Panc1 (cell line): ENCODE results near the gene ATXN1. TPM values are rescaled to one million over a fixed set of nuclear protein-coding genes. Genes with fewer than 3 reads are reported as not detected.

Source experiments
- ATAC-seq: fragments of 200-7000 bp; cut with Tn5 transposase; 2 replicates; pipeline ENCODE4 v1.9.1; 2020; ENCODE audit warnings: mild to moderate bottlenecking, moderate library complexity
- BruUV-seq: library from RNA; stranded (reverse); fragments of 400-500 nt; replicated peaks from 2 replicates; lab custom pipeline; 2021; lab: Mats Ljungman, UMichigan
- CTCF ChIA-PET: fragments of 300-600 bp; sonication (Branson Sonifier 250); formaldehyde crosslinking; loops from one replicate; lab custom pipeline; 2022; ENCODE audit warnings: antibody characterized with exemption; lab: Charles Lee
- POLR2A ChIA-PET: fragments of 300-600 bp; sonication (Branson Sonifier 250); formaldehyde crosslinking; loops from one replicate; lab custom pipeline; 2022; ENCODE audit warnings: antibody characterized with exemption; lab: Charles Lee
- DNase-seq: peaks from one replicate; pipeline ENCODE4 v3.0.0-alpha.2; 2010; ENCODE audit warnings: low read depth, low spot score
- H3K27ac ChIP-seq: 2 replicates; pipeline ENCODE4 v1.5.1; 2011; ENCODE audit warnings: mild to moderate bottlenecking, low read length, inconsistent platforms
- H3K27me3 ChIP-seq: fragments of 200-500 bp; sonication (Bioruptor generic); 2 replicates; pipeline ENCODE4 v1.6.0; 2014; ENCODE audit warnings: low read length, inconsistent platforms; ENCODE audit not compliant: control insufficient read depth, insufficient read depth
- H3K36me3 ChIP-seq: fragments of 200-500 bp; sonication (Bioruptor generic); 2 replicates; pipeline ENCODE4 v1.5.1; 2014; ENCODE audit warnings: inconsistent platforms, mild to moderate bottlenecking, low read length, moderate library complexity; ENCODE audit not compliant: control insufficient read depth, insufficient read depth
- H3K4me1 ChIP-seq: 2 replicates; pipeline ENCODE4 v1.5.1; 2011; ENCODE audit warnings: inconsistent platforms, mild to moderate bottlenecking, low read length, moderate library complexity; ENCODE audit not compliant: control insufficient read depth, insufficient read depth
- H3K4me3 ChIP-seq, 2 experiments: 2 replicates each; pipeline ENCODE4 v1.5.1; 2011 to 2012; ENCODE audit warnings: low read depth in 2 of 2, low read length in 2 of 2, mild to moderate bottlenecking in 2 of 2, inconsistent platforms in 1 of 2, moderate library complexity in 1 of 2
- H3K9me3 ChIP-seq: fragments of 200-500 bp; sonication (Bioruptor generic); 2 replicates; pipeline ENCODE4 v1.5.1; 2014; ENCODE audit warnings: low read depth, mild to moderate bottlenecking, inconsistent platforms, low read length, moderate library complexity; ENCODE audit not compliant: control insufficient read depth, insufficient read depth
- CTCF ChIP-seq: fragments of 450-650 bp; IDR thresholded peaks from 2 replicates; pipeline ENCODE4 v1.5.1; 2017; ENCODE audit warnings: mild to moderate bottlenecking
- POLR2AphosphoS5 ChIP-seq: IDR thresholded peaks from 2 replicates; pipeline ENCODE4 v1.6.1; 2012; ENCODE audit warnings: mild to moderate bottlenecking, low read depth, low read length, moderate library complexity
- REST ChIP-seq, 2 experiments: IDR thresholded peaks; 2 replicates each; pipeline ENCODE4 v1.6.1; 2011 to 2012; ENCODE audit warnings: low read depth in 2 of 2, control low read depth in 1 of 2, low read length in 1 of 2, mild to moderate bottlenecking in 1 of 2, moderate library complexity in 1 of 2; ENCODE audit not compliant: insufficient read depth in 1 of 2
- SIN3A ChIP-seq: IDR thresholded peaks from 2 replicates; pipeline ENCODE4 v1.6.1; 2012; ENCODE audit warnings: low read depth, mild to moderate bottlenecking, low read length, moderate library complexity, borderline replicate concordance; ENCODE audit not compliant: insufficient read depth
- TCF7L2 ChIP-seq: IDR thresholded peaks from 2 replicates; pipeline ENCODE4 v1.6.1; 2011; ENCODE audit warnings: mild to moderate bottlenecking, low read depth, low read length, inconsistent platforms
- in situ Hi-C: cut with HindIII; loops from 2 replicates; pipeline ENCODE4 v1.10.0; 2016; ENCODE audit warnings: low sequenced_read_pairs, low pct_unique_long_range_greater_than_20kb
- intact Hi-C: fragments of 100-400 bp; cut with micrococcal nuclease; formaldehyde crosslinking; loops from one replicate; pipeline ENCODE4 v1.10.0; 2022; ENCODE audit not compliant: unreplicated experiment
- total RNA-seq: library from RNA; stranded (reverse); gene quantifications from one replicate; pipeline ENCODE4 v1.2.1, GENCODE V29; 2021; ENCODE audit not compliant: unreplicated experiment

ATXN1 gene
- total RNA-seq, 1 experiment from 2014 or later: 67.1 TPM

- ChIA-PET POLR2A (interaction anchor here (0.6 kb wide), 1 partner anchor 45 kb away, joined by 3 read pairs; no protein-coding TSS in a partner anchor), CTCF (interaction anchor here (0.5 to 1.1 kb wide), 7 partner anchors 8 to 479 kb away, joined by 3 to 6 read pairs (median 3); no protein-coding TSS in a partner anchor)
- Histone ChIP-seq H3K4me3 (no peak overlapping the region), H3K4me1 (peaks cover 51% of the 10 kb centered on the region), H3K36me3 (no peaks in the 10 kb centered on the region), H3K9me3 (no peaks in the 10 kb centered on the region), H3K27ac (peak overlapping the region; percentile 93), H3K27me3 (no peaks in the 10 kb centered on the region)
- BruUV-seq: no TSS peak
- TF ChIP-seq CTCF (peak; percentile 97), SIN3A (no peak)
- DNase-seq (no peak), ATAC-seq (peak; percentile 73)
- in situ Hi-C loops (no loop called here), intact Hi-C loops (no loop called here)
Measured at GRCh38 chr6:16770701-16771569, 9.7 kb upstream of the ATXN1 start.

- no peaks in the 10 kb centered on the region for H3K9me3 ChIP-seq
- peaks cover 60% of the 10 kb centered on the region for H3K4me1 ChIP-seq
- no peak overlapping the region; a peak in 1 of 4 replicates for H3K4me3 ChIP-seq
- no TSS peak for BruUV-seq
- no peak for TF ChIP-seq REST (IDR thresholded peaks at IDR 0.05; ENCODE audit: insufficient read depth in 1 of 2, low read depth in 2 of 2, low read length in 1 of 2)
- TF ChIP-seq SIN3A: no peak
- no peak for TF ChIP-seq POLR2AphosphoS5
- no peak for TF ChIP-seq CTCF
- no peak for TF ChIP-seq TCF7L2
- no peaks in the 10 kb centered on the region; the same call in 1 of the 2 replicates for H3K36me3 ChIP-seq
- ATAC-seq (peak; percentile 37; the same call in 1 of the 2 replicates), DNase-seq (no peak)
- H3K27me3 ChIP-seq: no peaks in the 10 kb centered on the region
- in situ Hi-C loops (no loop called here), intact Hi-C loops (loop anchor here (10.0 kb wide), 2 partner anchors 255 to 435 kb away; no protein-coding TSS in a partner anchor)
- peak overlapping the region; percentile 93 for H3K27ac ChIP-seq
- CTCF ChIA-PET: interaction anchor here (1.1 kb wide), 2 partner anchors 57 to 478 kb away, joined by 3 read pairs; no protein-coding TSS in a partner anchor
- POLR2A ChIA-PET: interaction anchor here (0.7 kb wide), 1 partner anchor 11 kb away, joined by 3 read pairs; no protein-coding TSS in a partner anchor
Measured at GRCh38 chr6:16769986-16770376, 8.7 kb upstream of the ATXN1 start.
